Skeletal muscle satellite cell (primary cell): Measurements from ENCODE around the gene ATXN7L1.
"Not testable (repeated sequence)": the region's sequence is repeated elsewhere in the genome, so short reads cannot be mapped to it uniquely, and the experiment has no call there.

Experiments used
- H3K27me3 ChIP-seq: 2 replicates; pipeline ENCODE4 v1.7.0; 2013; ENCODE audit warnings: low read length; ENCODE audit not compliant: control insufficient read depth, insufficient read depth
- H3K36me3 ChIP-seq: 2 replicates; pipeline ENCODE4 v1.7.0; 2013; ENCODE audit warnings: mild to moderate bottlenecking, control low read depth, low read length; ENCODE audit not compliant: insufficient read depth
- H3K4me1 ChIP-seq: 2 replicates; pipeline ENCODE4 v1.7.0; 2013; ENCODE audit warnings: low read length; ENCODE audit not compliant: control insufficient read depth, insufficient read depth
- H3K4me2 ChIP-seq: 2 replicates; pipeline ENCODE4 v1.7.0; 2013; ENCODE audit warnings: mild to moderate bottlenecking, low read length
- H3K4me3 ChIP-seq: 2 replicates; pipeline ENCODE4 v1.7.0; 2013; ENCODE audit warnings: low read length
- H3K9ac ChIP-seq: 2 replicates; pipeline ENCODE4 v1.7.0; 2013; ENCODE audit warnings: mild to moderate bottlenecking, low read depth, low read length, moderate library complexity
- H3K9me3 ChIP-seq: replicated peaks from 2 replicates; pipeline ENCODE4 v1.7.0; 2013; ENCODE audit warnings: mild to moderate bottlenecking, control low read depth, low read length

ATXN7L1 gene

DNA sequence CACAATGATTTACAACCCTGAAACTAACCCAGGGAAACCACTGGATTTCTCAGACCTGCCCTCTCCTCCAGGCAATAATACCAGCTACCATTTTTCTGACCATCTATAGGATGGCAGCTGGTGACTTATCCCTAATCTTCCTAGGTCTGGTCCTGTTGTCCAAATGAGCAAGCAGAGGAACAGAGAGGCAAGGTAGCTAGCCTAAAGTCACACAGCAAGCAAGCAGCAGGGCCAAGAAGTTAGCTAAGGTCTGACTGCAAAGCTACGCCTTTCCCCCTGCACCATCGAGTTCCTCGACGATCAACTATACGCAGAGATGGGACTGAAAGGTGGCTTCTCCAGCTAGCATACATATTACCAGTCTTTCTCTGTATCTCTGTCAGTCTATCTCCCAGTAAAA is 25.3 kb downstream of the ATXN7L1 start:
- Histone ChIP-seq H3K27me3 (no peaks in the 10 kb centered on the region), H3K36me3 (no peaks in the 10 kb centered on the region), H3K4me1 (peaks cover 17% of the 10 kb centered on the region), H3K9ac (no peak overlapping the region), H3K4me3 (no peak overlapping the region), H3K9me3 (no peaks in the 10 kb centered on the region), H3K4me2 (no peak overlapping the region)

DNA sequence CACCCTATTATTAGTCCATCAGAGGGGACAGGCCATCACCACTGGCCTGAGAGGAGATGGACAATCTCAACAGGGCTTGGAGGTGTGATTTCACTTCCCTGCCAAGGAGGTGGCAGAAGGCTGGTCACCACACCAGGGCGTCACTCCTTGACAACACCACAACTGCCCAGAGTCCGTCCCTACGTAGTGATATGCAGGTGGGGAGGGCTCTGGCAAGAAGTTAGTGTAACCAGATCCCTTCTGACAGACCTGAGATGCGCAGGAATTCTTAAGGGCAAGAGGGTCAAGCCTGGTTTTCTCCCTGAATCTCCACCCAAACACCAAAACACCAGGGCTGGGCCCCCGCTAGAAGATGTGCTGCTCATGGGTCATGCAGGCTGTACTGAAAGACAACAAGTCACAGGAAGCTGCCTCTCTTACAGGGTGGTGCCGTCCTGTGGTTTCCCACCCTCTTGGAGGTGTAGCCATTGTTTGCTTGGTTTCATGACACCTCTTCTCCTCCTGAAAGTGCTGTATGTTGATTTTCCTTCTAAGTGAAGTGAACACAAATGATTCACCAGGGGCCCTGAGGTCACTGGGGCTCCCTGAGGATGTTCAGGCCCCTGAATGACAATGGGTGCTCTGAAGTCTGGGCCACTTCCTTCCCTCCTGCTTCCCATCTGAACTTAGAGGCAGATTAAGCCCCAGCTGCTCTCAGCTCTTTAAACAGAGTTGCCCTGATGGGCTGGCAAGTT is 27.1 kb downstream of the ATXN7L1 start:
- H3K4me1 ChIP-seq = peaks cover 14% of the 10 kb centered on the region

DNA sequence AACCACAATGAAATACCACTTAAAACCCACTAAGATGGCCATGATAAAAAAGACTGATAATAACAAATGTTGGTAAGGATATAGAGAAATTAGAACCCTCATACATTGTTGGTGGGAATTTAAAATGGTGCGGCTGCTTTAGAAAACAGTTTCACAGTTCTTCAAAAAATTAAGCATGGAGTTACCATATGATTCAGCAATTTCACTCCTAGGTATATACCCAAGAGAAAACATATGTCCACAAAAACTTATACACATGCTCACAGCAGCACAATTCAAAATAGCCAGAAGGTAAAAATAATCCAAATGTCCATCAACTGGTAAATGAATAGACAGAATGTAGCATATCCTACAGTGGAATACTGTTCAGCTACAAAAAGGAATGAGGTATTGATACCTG is 30.0 kb downstream of the ATXN7L1 start:
- no peak overlapping the region for H3K4me3 ChIP-seq
- H3K36me3 ChIP-seq = no peaks in the 10 kb centered on the region
- no peaks in the 10 kb centered on the region for H3K9me3 ChIP-seq
- no peaks in the 10 kb centered on the region for H3K27me3 ChIP-seq
- no peak overlapping the region for H3K9ac ChIP-seq
- no peak overlapping the region for H3K4me2 ChIP-seq
- peaks cover 9% of the 10 kb centered on the region for H3K4me1 ChIP-seq

More for the DNA sequence above, 27.1 kb downstream of the ATXN7L1 start:
- H3K4me2 ChIP-seq = no peak overlapping the region
- no peak overlapping the region for H3K9ac ChIP-seq
- no peaks in the 10 kb centered on the region for H3K9me3 ChIP-seq
- H3K4me3 ChIP-seq = no peak overlapping the region
- no peaks in the 10 kb centered on the region for H3K27me3 ChIP-seq
- no peaks in the 10 kb centered on the region for H3K36me3 ChIP-seq

DNA sequence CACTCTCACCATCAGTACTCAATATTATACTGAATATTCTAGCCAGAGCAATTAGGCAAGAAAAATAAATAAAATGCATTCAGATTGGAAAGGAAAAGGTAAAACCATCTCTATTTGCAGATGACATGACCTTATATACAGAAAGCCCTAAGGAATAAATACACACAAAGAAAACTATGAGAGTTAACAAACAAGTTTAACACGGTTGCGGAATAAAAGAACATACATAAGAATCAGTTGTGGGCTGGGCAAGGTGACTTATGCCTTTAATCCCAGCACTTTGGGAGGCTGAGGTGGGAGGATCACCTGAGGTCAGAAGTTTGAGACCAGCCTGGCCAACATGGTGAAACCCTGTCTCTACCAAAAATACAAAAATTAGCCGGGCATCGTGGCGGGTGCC is 31.7 kb downstream of the ATXN7L1 start:
- H3K4me1 ChIP-seq, H3K4me3 ChIP-seq, H3K9ac ChIP-seq, H3K9me3 ChIP-seq, H3K36me3 ChIP-seq, H3K27me3 ChIP-seq, H3K4me2 ChIP-seq: not testable (repeated sequence)

DNA sequence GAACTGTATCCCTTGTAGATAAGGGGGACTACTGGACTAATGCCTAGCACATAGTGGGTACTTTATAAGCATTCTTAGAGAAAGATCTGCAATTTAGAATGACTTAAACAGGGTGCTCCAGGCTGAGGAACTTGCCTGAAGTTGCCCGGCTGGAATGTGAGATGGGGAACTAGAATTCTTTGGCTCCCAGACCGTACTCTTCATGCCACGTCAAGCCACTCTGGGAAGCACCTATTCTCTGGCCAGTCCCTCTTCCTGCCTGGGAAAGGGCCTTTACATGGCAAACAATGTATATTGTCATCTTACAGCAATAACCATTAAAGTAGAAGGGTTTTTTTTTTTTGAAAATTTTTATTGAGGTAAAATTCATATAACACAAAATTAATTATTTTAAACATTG is 34.5 kb downstream of the ATXN7L1 start:
- no peak overlapping the region for H3K9ac ChIP-seq
- H3K4me3 ChIP-seq = no peak overlapping the region

DNA sequence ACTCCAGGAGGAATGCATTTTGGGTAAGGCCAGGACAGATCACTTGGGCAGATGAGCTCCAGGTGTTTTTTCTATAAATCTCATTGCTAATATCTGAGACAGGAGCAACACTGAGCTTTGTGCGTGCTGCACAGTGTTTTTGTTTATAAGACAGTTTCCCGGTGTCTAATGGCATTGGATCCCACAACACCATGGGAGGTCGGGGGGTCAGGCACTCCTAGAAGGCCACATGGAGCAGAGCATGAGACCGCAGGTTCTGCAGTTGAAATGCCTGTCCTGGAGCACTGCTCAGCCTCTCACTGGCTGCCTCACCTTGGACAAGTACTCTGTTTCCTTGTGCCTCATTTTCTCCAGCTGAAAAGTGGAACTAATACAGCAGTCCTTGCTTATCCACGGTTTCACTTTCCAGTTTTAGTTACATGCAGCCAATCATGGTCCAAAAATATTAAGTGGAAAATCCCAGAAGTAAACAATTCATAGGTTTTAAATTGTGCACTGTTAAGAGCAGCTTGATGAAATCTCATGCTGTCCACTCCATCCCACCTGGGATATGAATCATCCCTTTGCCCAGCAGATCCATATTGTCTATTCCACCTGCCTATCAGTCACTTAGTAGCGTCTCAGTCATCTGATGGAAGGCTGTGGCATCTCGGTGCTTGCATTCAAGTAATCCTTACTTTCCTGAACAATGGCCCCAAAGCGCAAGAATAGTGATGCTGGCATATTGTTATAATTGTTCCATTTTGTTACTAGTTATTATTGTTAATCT is 35.2 kb downstream of the ATXN7L1 start:
- no peak overlapping the region for H3K9ac ChIP-seq
- H3K4me2 ChIP-seq = no peak overlapping the region
- no peaks in the 10 kb centered on the region for H3K9me3 ChIP-seq
- no peaks in the 10 kb centered on the region for H3K36me3 ChIP-seq
- no peaks in the 10 kb centered on the region for H3K27me3 ChIP-seq
- no peak overlapping the region for H3K4me3 ChIP-seq
- H3K4me1 ChIP-seq = peaks cover 17% of the 10 kb centered on the region

More for the DNA sequence above, 34.5 kb downstream of the ATXN7L1 start:
- Histone ChIP-seq H3K4me2 (no peak overlapping the region), H3K9me3 (no peaks in the 10 kb centered on the region), H3K4me1 (peaks cover 17% of the 10 kb centered on the region), H3K36me3 (no peaks in the 10 kb centered on the region), H3K27me3 (no peaks in the 10 kb centered on the region)

DNA sequence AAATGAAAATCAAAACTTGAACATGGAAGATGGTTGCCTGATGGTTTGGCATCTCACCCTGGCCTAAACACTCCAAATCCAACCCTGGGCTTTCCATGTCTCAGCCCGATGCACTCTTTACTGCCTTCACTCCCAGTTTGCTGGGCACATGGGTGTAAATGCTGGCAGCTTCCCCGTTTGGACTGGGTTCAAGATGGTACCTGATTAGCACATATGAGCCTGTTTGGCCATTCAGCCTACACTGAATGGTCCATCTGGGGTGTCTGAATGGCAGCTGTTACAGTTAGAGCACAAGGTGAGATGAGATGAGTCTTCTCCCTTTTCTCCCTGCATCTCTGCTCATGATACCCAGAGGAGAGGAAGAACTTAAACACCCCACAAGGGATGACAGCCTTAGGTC is 37.1 kb downstream of the ATXN7L1 start:
- Histone ChIP-seq H3K4me2 (no peak overlapping the region), H3K9me3 (no peaks in the 10 kb centered on the region), H3K4me1 (peaks cover 17% of the 10 kb centered on the region), H3K27me3 (no peaks in the 10 kb centered on the region), H3K4me3 (no peak overlapping the region), H3K9ac (no peak overlapping the region), H3K36me3 (no peaks in the 10 kb centered on the region)

DNA sequence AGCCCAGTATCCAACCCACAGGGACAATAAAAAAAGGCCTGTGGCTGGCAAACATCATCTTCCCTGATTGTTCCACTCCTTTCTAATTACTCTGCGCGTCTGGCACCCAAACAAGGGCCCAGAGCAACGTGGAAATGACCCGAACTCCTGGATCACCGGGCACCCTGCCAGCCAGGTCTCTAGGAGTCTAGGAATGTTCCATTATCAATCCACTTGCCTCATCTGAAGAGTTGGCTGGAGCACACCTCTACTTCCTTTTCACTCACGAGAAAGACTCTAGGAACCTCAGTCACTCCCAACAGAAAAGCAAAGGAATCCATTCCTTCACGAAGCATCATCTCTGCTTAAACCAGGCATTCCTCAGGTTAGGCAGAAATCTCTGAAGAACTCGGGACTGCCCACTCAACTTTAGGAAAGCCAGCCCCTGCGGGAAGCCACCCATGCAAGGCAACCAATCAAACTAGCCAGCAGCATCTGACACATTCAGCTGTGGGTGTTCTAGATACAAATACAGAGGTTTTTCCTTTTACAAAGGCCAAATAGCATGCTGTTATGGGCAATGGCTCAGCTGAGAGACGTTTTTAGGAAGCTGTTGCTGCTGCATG is 37.7 kb downstream of the ATXN7L1 start:
- no peaks in the 10 kb centered on the region for H3K9me3 ChIP-seq
- peak overlapping the region; percentile 13 for H3K4me2 ChIP-seq
- peaks cover 17% of the 10 kb centered on the region for H3K4me1 ChIP-seq
- no peaks in the 10 kb centered on the region for H3K36me3 ChIP-seq
- H3K4me3 ChIP-seq = no peak overlapping the region
- H3K9ac ChIP-seq = no peak overlapping the region
- no peaks in the 10 kb centered on the region for H3K27me3 ChIP-seq

DNA sequence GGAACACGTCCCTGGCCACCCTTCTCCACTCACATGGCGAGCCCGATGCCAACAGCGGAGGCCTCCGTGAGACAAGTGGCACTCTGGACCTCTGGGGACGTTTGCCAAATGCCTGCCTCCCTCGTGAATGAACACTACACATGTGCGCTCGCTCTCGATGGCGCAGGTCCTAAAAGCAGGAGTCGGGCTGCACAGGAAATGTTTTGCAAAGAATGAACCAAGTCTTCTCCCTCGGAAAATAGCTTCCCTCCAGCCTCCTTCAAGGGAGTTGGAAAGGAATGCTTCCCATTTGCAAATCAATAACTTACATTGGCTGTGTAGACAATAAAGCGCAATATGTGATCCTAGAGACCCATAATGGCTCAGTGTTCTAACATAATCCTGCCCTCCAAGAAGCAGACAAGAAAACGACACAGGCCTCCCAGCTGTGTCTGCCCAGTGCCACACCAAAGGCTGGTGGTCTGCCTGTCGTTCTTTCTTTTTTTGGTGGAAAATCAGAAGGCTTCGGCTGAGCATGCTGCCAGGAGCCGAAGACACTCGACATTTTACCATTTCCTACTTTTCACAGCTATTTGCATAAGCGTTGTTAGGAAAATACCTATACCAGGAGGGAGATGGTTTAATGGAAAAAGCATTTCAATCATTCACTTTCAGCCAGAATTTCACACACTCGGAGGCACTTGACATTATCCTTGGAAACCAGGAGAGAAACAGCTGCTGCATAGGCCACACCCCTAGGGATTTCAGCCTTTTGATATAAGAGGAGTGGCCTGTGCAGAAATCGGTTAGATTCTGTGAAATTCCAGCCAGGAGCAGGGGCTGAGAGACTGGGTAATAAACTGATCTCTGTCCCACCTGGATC is 38.4 kb downstream of the ATXN7L1 start:
- Histone ChIP-seq H3K9me3 (no peaks in the 10 kb centered on the region), H3K27me3 (no peaks in the 10 kb centered on the region), H3K36me3 (no peaks in the 10 kb centered on the region), H3K9ac (no peak overlapping the region), H3K4me1 (peaks cover 17% of the 10 kb centered on the region), H3K4me2 (peak overlapping the region; percentile 13), H3K4me3 (no peak overlapping the region)

DNA sequence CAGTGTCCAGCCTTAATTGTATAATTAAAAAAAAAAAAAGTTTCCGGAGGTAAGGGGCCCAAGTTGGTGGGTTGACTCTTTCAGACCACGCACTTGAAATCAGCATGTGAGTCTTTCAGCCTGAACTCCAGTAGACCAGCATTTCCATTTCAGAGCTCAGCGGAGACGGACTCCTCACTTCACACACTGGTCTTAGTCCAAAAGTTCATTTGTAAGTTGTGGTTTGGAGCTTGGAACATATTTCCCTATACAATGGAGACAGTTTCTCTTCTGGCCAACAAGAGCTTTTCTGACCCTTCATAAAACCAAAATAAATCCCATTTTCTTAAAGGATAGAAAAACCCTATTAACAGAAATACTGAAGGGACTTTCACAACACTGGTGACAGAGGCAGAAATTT is 41.0 kb downstream of the ATXN7L1 start:
- no peaks in the 10 kb centered on the region for H3K36me3 ChIP-seq
- no peaks in the 10 kb centered on the region for H3K9me3 ChIP-seq
- H3K27me3 ChIP-seq = no peaks in the 10 kb centered on the region
- H3K4me2 ChIP-seq = no peak overlapping the region
- H3K4me3 ChIP-seq = no peak overlapping the region
- H3K4me1 ChIP-seq = peaks cover 38% of the 10 kb centered on the region
- H3K9ac ChIP-seq = no peak overlapping the region
